ENCODE measurements around the gene PNPLA6.

DNA sequence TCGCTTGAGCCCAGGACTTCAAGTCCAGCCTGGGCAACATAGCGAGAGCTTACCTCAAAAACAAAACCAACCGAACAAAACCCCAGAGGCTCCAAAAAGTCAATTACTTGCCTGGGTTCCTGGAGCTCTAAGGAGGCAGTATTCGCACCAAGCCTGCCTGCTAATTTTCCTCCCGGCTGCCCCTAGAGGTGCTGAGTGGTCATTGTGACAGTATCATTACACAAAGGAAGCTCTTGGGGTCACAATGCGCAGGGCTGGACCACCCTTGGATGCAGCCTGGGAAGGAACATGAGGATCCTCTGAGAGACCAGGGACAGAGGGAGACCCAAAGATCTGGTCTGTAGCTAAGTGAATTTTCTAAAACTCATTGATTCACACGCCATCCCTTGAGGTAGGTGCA lies 38.2 kb upstream of the PNPLA6 start:
- no peak for TF ChIP-seq EZH2 (IDR thresholded peaks at IDR 0.05; ENCODE audit: insufficient read depth, poor library complexity, severe bottlenecking)
- no peak for TF ChIP-seq EZH2phosphoT487 (IDR thresholded peaks at IDR 0.05; ENCODE audit: insufficient read depth, low read depth)

Data from GM23248 (cell line).